HCT116 (cell line): Measurements from ENCODE around the gene ISOC2. TPM values are rescaled to one million over a fixed set of nuclear protein-coding genes. Genes with fewer than 3 reads are reported as not detected.

Source experiments
- ATAC-seq: fragments of 200-7000 bp; cut with Tn5 transposase; 2 replicates; pipeline ENCODE4 v1.9.1; 2020; ENCODE audit warnings: mild to moderate bottlenecking, moderate library complexity
- BruUV-seq: library from RNA; stranded (reverse); fragments of 400-500 nt; replicated peaks from 2 replicates; lab custom pipeline; 2021; lab: Mats Ljungman, UMichigan
- CTCF ChIA-PET: fragments of 300-600 bp; sonication (Branson Sonifier 250); formaldehyde crosslinking; loops from one replicate; lab custom pipeline; 2021; ENCODE audit warnings: antibody characterized with exemption; lab: Charles Lee
- POLR2A ChIA-PET: fragments of 300-600, 350-600 bp; sonication (Branson Sonifier 250); formaldehyde crosslinking; loops from one replicate; lab custom pipeline; 2021; ENCODE audit warnings: antibody characterized with exemption; lab: Charles Lee
- RAD21 ChIA-PET, 2 experiments: fragments of 300-600 bp; sonication (Branson Sonifier 250); formaldehyde crosslinking; loops; one replicate each; lab custom pipeline; 2023; ENCODE audit warnings: low total read pairs in 2 of 2; ENCODE audit not compliant: uncharacterized antibody in 2 of 2, unreplicated experiment in 2 of 2, low non-redundant PET in 1 of 2; lab: Charles Lee
- DNase-seq: peaks from one replicate; pipeline ENCODE4 v3.0.0-alpha.2; 2010; ENCODE audit warnings: low read depth, low spot score
- H2AFZ ChIP-seq: fragments of 200-600 bp; shearing (Covaris generic), sonication (generic); 2 replicates; pipeline ENCODE4 v1.6.1; 2017; ENCODE audit warnings: low read depth, mixed run types, mixed read lengths, antibody characterized with exemption, low read length; ENCODE audit not compliant: poor library complexity, severe bottlenecking
- H3K27ac ChIP-seq: 2 replicates; pipeline ENCODE4 v1.5.1; 2012; ENCODE audit warnings: low read depth, low read length
- H3K27me3 ChIP-seq: fragments of 200-600 bp; sonication (generic); 2 replicates; pipeline ENCODE4 v1.6.1; 2016; ENCODE audit warnings: mixed run types, low read length, mixed read lengths; ENCODE audit not compliant: insufficient read depth
- H3K36me3 ChIP-seq, 2 experiments: fragments of 200-500 bp in 1 of 2; fragments of 200-600 bp in 1 of 2; sonication (Bioruptor generic) in 1 of 2; sonication (generic) in 1 of 2; 2 replicates each; pipeline versions ENCODE4 v1.5.1 to v1.6.1; 2014 to 2016; ENCODE audit warnings: low read length in 2 of 2, inconsistent platforms in 1 of 2, mixed read lengths in 1 of 2, mixed run types in 1 of 2; ENCODE audit not compliant: insufficient read depth in 2 of 2, control insufficient read depth in 1 of 2
- H3K4me1 ChIP-seq, 2 experiments: fragments of 200-600 bp in 1 of 2; sonication (generic) in 1 of 2; 2 replicates each; pipeline versions ENCODE4 v1.5.1 to v1.6.1; 2012 to 2017; ENCODE audit warnings: low read length in 2 of 2, inconsistent platforms in 1 of 2, mild to moderate bottlenecking in 1 of 2, mixed read lengths in 1 of 2, mixed run types in 1 of 2, moderate library complexity in 1 of 2; ENCODE audit not compliant: insufficient read depth in 2 of 2, control insufficient read depth in 1 of 2
- H3K4me2 ChIP-seq: fragments of 200-600 bp; sonication (generic); 2 replicates; pipeline ENCODE4 v1.6.1; 2017; ENCODE audit warnings: mixed run types, low read length, mixed read lengths
- H3K4me3 ChIP-seq, 2 experiments: fragments of 200-600 bp in 1 of 2; sonication (generic) in 1 of 2; replicated peaks in 1 of 2; 2 replicates each; pipeline ENCODE4 v1.5.1; 2011 to 2016; ENCODE audit warnings: low read length in 2 of 2, control low read depth in 1 of 2, low read depth in 1 of 2, mild to moderate bottlenecking in 1 of 2, mixed read lengths in 1 of 2, mixed run types in 1 of 2
- H3K79me2 ChIP-seq: fragments of 200-600 bp; sonication (generic); 2 replicates; pipeline ENCODE4 v1.6.1; 2017; ENCODE audit warnings: mild to moderate bottlenecking, mixed run types, low read length, moderate library complexity, mixed read lengths; ENCODE audit not compliant: insufficient read depth
- H3K9ac ChIP-seq: fragments of 200-600 bp; sonication (generic); 2 replicates; pipeline ENCODE4 v1.6.1; 2016; ENCODE audit warnings: low read length, mixed read lengths
- H3K9me2 ChIP-seq: fragments of 200-600 bp; sonication (generic), shearing (Covaris generic); 2 replicates; pipeline ENCODE4 v1.6.1; 2017; ENCODE audit warnings: mixed run types, mild to moderate bottlenecking, moderate library complexity; ENCODE audit not compliant: insufficient read depth
- H3K9me3 ChIP-seq, 2 experiments: fragments of 200-500 bp in 1 of 2; fragments of 200-600 bp in 1 of 2; sonication (Bioruptor generic) in 1 of 2; sonication (generic) in 1 of 2; 2 replicates each; pipeline ENCODE4 v1.6.1; 2014 to 2017; ENCODE audit warnings: low read length in 2 of 2, mixed read lengths in 2 of 2, inconsistent platforms in 1 of 2, low read depth in 1 of 2, mild to moderate bottlenecking in 1 of 2, mixed run types in 1 of 2, moderate library complexity in 1 of 2; ENCODE audit not compliant: control insufficient read depth in 1 of 2, insufficient read depth in 1 of 2
- H4K20me1 ChIP-seq: fragments of 200-600 bp; sonication (generic), shearing (Covaris generic); 2 replicates; pipeline ENCODE4 v1.6.1; 2017; ENCODE audit warnings: mixed run types, mild to moderate bottlenecking, moderate library complexity; ENCODE audit not compliant: insufficient read depth
- CBX3 ChIP-seq: IDR thresholded peaks from 2 replicates; pipeline ENCODE4 v1.6.1; 2012; ENCODE audit warnings: low read depth
- CEBPB ChIP-seq: IDR thresholded peaks from 2 replicates; pipeline ENCODE4 v1.6.1; 2012; ENCODE audit warnings: low read depth
- EGR1 ChIP-seq: IDR thresholded peaks from 2 replicates; pipeline ENCODE4 v1.6.1; 2012; ENCODE audit warnings: low read depth
- ELF1 ChIP-seq: IDR thresholded peaks from 2 replicates; pipeline ENCODE4 v1.6.1; 2012; ENCODE audit warnings: low read depth, borderline replicate concordance
- EZH2 ChIP-seq: fragments of 200-600 bp; sonication (generic); IDR thresholded peaks from 2 replicates; pipeline ENCODE4 v1.6.1; 2017; ENCODE audit warnings: antibody characterized with exemption, mixed run types
- EZH2phosphoT487 ChIP-seq: fragments of 200-600 bp; IDR thresholded peaks from 2 replicates; pipeline ENCODE4 v1.6.1; 2018; ENCODE audit warnings: antibody characterized with exemption, borderline replicate concordance
- FOSL1 ChIP-seq: IDR thresholded peaks from 2 replicates; pipeline ENCODE4 v1.6.1; 2012; ENCODE audit warnings: low read depth
- JUND ChIP-seq: IDR thresholded peaks from 2 replicates; pipeline ENCODE4 v1.6.1; 2012
- POLR2A ChIP-seq: IDR thresholded peaks from 2 replicates; pipeline ENCODE4 v1.7.0; 2011; ENCODE audit warnings: borderline replicate concordance; ENCODE audit not compliant: insufficient read depth, insufficient read length; ENCODE audit errors: extremely low read depth
- POLR2AphosphoS5 ChIP-seq: IDR thresholded peaks from 2 replicates; pipeline ENCODE4 v1.6.1; 2011; ENCODE audit warnings: mild to moderate bottlenecking, low read depth, low read length, moderate library complexity
- RAD21 ChIP-seq: IDR thresholded peaks from 2 replicates; pipeline ENCODE4 v1.6.1; 2012; ENCODE audit warnings: low read depth, mild to moderate bottlenecking
- SIN3A ChIP-seq: IDR thresholded peaks from 2 replicates; pipeline ENCODE4 v1.6.1; 2012; ENCODE audit warnings: low read depth
- SP1 ChIP-seq: IDR thresholded peaks from 2 replicates; pipeline ENCODE4 v1.6.1; 2012; ENCODE audit warnings: low read depth
- SRF ChIP-seq: IDR thresholded peaks from 2 replicates; pipeline ENCODE4 v1.6.1; 2012; ENCODE audit warnings: low read depth
- ZFX ChIP-seq: fragments of 450-650 bp; IDR thresholded peaks from 2 replicates; pipeline ENCODE4 v1.6.1; 2017
- ZNF274 ChIP-seq: fragments of 200-500 bp; sonication (Bioruptor generic); IDR thresholded peaks from 2 replicates; pipeline ENCODE4 v1.6.1; 2014; ENCODE audit warnings: mild to moderate bottlenecking, low read depth, low read length, inconsistent platforms
- intact Hi-C: fragments of 100-400 bp; cut with micrococcal nuclease; formaldehyde crosslinking; loops from 2 replicates; pipeline ENCODE4 v1.10.0; 2022
- total RNA-seq: library from RNA; stranded (reverse); gene quantifications from one replicate; pipeline ENCODE4 v1.2.1, GENCODE V29; 2021; ENCODE audit not compliant: unreplicated experiment
- TF ChIP-seq, protein P1 (sequence below): IDR thresholded peaks from 2 replicates; pipeline ENCODE4 v1.6.1; 2012
- TF ChIP-seq, protein P2 (sequence below), 3 experiments: fragments of 200-600 bp in 1 of 3; sonication (generic) in 1 of 3; IDR thresholded peaks in 2 of 3; conservative IDR thresholded peaks in 1 of 3; 2 replicates each; pipeline ENCODE4 v1.5.1; 2012 to 2017; ENCODE audit warnings: low read depth in 2 of 3, low read length in 2 of 3, antibody characterized with exemption in 1 of 3, borderline replicate concordance in 1 of 3, control low read depth in 1 of 3, mild to moderate bottlenecking in 1 of 3, mixed read lengths in 1 of 3, mixed run types in 1 of 3, moderate library complexity in 1 of 3; ENCODE audit not compliant: insufficient read depth in 1 of 3
- TF ChIP-seq, protein P3 (sequence below): IDR thresholded peaks from 2 replicates; pipeline ENCODE4 v1.6.1; 2011; ENCODE audit warnings: mild to moderate bottlenecking, low read length, moderate library complexity; ENCODE audit not compliant: insufficient replicate concordance; ENCODE audit errors: extremely low read depth
- TF ChIP-seq, protein P4 (sequence below): IDR thresholded peaks from 2 replicates; pipeline ENCODE4 v1.6.1; 2012

ISOC2 gene
- total RNA-seq, 1 experiment from 2014 or later, result 56.8 TPM

DNA sequence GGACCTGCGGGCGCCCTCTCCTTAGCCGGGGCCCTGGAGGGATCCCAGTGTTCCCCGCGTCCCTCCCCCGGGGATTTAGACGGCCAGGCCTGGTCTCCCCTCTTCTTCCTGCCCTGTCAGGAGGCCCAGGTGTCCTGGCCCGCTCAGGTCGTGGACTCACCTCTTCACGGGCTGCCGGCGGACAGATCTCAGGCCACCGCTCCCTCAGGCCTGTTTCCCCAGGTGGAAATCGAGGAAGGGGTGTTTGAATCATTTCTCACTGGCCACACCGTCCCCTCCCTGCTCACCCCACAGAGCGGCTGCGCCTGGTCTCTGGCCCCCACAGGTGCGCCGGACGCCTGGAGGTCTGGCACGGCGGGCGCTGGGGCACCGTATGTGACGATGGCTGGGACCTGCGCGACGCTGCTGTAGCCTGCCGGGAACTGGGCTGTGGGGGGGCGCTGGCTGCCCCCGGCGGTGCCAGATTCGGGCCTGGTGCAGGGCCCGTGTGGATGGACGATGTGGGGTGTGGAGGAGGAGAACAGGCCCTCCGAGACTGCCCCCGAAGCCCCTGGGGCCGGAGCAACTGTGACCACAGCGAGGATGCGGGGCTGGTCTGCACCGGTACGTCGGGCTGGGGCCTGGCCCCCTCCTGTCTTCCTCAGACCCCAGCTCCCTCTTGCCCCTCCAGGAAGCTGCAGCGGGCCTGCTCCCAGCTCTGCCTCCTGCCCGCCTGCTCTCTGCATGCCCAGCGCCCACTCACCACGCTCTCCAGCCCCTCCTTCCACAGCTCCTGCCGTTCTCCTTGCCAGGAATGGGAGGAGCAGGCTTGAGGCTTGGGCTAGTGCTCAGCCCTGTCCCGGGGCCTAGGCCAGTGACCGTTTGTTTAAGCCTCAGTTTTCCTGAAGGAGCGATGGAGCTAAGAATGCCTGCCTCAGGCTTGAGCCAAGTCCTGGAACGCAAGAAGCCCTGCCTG is 29.3 kb upstream of the ISOC2 start:
- H3K9ac ChIP-seq, result no peak overlapping the region
- H3K9me2 ChIP-seq, result no peaks in the 10 kb centered on the region
- peaks cover 4 to 25% of the 10 kb centered on the region in 2 experiments; a peak in 3 of 4 replicates for H3K4me1 ChIP-seq
- BruUV-seq, result no TSS peak
- H4K20me1 ChIP-seq, result no peaks in the 10 kb centered on the region
- no peaks in the 10 kb centered on the region for H3K9me3 ChIP-seq
- CTCF ChIA-PET, result no interaction called here
- H3K27ac ChIP-seq, result no peak overlapping the region
- H2AFZ ChIP-seq, result no peak overlapping the region
- no peaks in the 10 kb centered on the region for H3K36me3 ChIP-seq
- no peak overlapping the region for H3K4me2 ChIP-seq
- H3K79me2 ChIP-seq, result peaks cover 1% of the 10 kb centered on the region; the same call in 1 of the 2 replicates
- POLR2A ChIA-PET, result interaction anchor here (0.7 kb wide), 1 partner anchor 14 kb away, joined by 3 read pairs; the partner anchor contains the start of gene ZNF628
- ATAC-seq, result no peak
- intact Hi-C loops, result no loop called here
- TF ChIP-seq ELF1, result no peak
- no peak for TF ChIP-seq ZNF274
- TF ChIP-seq EZH2phosphoT487, result no peak
- no peak for TF ChIP-seq ZFX
- TF ChIP-seq, protein P1, sequence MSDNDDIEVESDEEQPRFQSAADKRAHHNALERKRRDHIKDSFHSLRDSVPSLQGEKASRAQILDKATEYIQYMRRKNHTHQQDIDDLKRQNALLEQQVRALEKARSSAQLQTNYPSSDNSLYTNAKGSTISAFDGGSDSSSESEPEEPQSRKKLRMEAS, result no peak
- TF ChIP-seq, protein P2, sequence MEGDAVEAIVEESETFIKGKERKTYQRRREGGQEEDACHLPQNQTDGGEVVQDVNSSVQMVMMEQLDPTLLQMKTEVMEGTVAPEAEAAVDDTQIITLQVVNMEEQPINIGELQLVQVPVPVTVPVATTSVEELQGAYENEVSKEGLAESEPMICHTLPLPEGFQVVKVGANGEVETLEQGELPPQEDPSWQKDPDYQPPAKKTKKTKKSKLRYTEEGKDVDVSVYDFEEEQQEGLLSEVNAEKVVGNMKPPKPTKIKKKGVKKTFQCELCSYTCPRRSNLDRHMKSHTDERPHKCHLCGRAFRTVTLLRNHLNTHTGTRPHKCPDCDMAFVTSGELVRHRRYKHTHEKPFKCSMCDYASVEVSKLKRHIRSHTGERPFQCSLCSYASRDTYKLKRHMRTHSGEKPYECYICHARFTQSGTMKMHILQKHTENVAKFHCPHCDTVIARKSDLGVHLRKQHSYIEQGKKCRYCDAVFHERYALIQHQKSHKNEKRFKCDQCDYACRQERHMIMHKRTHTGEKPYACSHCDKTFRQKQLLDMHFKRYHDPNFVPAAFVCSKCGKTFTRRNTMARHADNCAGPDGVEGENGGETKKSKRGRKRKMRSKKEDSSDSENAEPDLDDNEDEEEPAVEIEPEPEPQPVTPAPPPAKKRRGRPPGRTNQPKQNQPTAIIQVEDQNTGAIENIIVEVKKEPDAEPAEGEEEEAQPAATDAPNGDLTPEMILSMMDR (IDR thresholded peaks at IDR 0.05 in 2 of 3, conservative IDR thresholded peaks at IDR 0.05 in 1 of 3; ENCODE audit: borderline replicate concordance in 1 of 3, insufficient read depth in 1 of 3, low read depth in 2 of 3, low read length in 2 of 3), result no peak
- no peak for TF ChIP-seq SP1
- no peak for TF ChIP-seq SRF
- TF ChIP-seq CEBPB, result no peak
- TF ChIP-seq, protein P3, sequence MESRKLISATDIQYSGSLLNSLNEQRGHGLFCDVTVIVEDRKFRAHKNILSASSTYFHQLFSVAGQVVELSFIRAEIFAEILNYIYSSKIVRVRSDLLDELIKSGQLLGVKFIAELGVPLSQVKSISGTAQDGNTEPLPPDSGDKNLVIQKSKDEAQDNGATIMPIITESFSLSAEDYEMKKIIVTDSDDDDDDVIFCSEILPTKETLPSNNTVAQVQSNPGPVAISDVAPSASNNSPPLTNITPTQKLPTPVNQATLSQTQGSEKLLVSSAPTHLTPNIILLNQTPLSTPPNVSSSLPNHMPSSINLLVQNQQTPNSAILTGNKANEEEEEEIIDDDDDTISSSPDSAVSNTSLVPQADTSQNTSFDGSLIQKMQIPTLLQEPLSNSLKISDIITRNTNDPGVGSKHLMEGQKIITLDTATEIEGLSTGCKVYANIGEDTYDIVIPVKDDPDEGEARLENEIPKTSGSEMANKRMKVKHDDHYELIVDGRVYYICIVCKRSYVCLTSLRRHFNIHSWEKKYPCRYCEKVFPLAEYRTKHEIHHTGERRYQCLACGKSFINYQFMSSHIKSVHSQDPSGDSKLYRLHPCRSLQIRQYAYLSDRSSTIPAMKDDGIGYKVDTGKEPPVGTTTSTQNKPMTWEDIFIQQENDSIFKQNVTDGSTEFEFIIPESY, result no peak
- TF ChIP-seq RAD21, result no peak
- no peak for TF ChIP-seq POLR2A
- TF ChIP-seq FOSL1, result no peak
- no peak for TF ChIP-seq POLR2AphosphoS5
- TF ChIP-seq SIN3A, result no peak
- no peak for TF ChIP-seq CBX3
- no peak for TF ChIP-seq EGR1
- TF ChIP-seq JUND, result no peak
- no peak for TF ChIP-seq EZH2
- TF ChIP-seq, protein P4, sequence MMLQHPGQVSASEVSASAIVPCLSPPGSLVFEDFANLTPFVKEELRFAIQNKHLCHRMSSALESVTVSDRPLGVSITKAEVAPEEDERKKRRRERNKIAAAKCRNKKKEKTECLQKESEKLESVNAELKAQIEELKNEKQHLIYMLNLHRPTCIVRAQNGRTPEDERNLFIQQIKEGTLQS, result no peak
- TF ChIP-seq, all 23 proteins: peak for 0
- Histone ChIP-seq H3K27me3 (no peaks in the 10 kb centered on the region), H3K4me3 (no peak overlapping the region)
- RAD21 ChIA-PET, result no interaction called here
- no peak for DNase-seq
